Measurements from ENCODE around the gene CD24.

- TF ChIP-seq CTCF (IDR thresholded peaks at IDR 0.05): no peak
- no peak for TF ChIP-seq POLR2AphosphoS5 (IDR thresholded peaks at IDR 0.05; ENCODE audit: low read depth, low read length)
These were observed at the start of gene CD24 for GRCh38 chr6:106974336-106974998.

All from Panc1 (cell line).